LNCAP (cell line): ENCODE results near the gene FLRT1.

Experiments used
- CTCF ChIP-seq: fragments of 450-650 bp; IDR thresholded peaks from 2 replicates; pipeline ENCODE4 v1.5.1; 2017; ENCODE audit warnings: mild to moderate bottlenecking

The FLRT1 gene

DNA sequence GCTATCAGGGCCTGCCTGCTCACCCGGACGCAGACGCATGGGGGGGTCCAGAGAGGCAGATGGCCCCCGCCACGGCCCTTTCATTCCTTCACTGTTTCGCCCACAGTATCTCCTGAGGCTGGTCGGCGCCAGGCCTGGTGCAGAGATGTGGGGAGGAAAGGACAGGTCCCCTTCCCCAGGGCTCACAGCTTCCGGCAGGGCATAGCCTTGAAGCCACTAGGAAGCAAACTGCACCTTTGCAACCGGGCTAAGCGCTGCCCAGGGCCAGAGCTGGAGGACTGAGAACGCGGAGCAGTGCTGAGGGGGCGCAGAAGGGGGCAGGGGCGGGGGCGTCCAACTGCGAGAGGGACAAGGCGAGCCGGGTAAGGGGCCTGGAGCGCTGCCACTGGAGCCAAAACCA is 20.2 kb upstream of the FLRT1 start:
- no peak for TF ChIP-seq CTCF

DNA sequence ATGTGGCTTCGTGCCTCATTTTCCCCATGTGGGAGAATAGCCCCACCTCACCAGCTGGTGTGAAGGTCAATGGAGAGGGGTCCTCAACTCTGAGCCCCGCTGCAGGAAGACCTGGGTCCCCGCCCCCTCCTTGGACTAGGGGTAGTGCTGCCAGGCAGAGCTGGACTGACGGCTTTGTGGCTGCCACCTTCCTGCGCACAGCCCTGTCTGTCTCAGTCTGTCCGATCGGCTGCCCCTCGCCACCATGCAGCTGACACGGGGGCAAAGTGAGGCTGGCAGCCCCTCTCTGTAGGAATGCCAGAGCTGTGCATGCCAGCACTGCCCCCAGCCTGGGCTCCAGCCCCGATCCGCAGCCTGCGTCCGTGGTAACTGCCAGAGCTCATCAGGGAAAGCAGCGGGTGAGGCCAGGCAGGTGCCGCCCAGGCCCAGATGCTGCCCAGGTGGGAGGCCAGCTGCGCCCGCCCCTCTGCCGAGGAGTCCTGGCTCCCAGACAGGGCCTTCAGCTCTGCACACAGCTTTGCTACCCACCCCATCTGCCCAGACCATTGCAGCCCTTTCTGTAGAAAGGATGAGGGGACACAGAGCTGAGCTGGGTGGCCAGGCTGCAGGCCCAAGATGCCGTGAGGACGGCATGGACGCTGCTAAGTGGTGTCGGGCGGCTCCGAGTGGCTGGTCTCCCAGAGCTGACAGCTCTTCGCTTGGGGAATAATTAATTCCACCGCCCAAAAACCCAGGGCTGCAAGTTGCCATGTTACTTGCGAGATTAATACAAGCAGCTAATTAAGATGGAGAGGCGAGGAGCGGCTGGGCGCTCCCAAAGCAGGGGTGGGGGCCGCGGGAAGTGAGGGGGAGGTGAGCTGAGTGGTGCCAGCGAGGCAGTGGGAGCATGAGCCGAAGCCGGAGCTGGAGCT is 19.5 kb upstream of the FLRT1 start:
- TF ChIP-seq CTCF = no peak

DNA sequence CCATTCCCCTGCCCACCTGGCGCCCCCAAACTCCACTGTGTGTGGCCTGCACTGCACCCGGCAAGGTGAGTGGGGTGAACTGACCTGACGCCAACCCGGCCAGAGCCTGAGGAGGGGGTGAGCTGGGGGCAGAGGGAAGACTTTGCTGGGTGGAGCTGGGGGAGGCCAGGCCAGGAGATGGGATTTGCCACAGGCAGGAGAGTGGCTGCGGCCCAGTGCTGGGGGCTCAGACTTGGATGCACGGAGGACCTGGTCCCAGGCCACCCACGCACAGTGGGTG is 17.8 kb upstream of the FLRT1 start:
- TF ChIP-seq CTCF = no peak

- TF ChIP-seq CTCF = no peak
Measured at GRCh38 chr11:64018310-64018709, 17.4 kb upstream of the FLRT1 start.

GRCh38 chr11:64019106-64020037 is 16.4 kb upstream of the FLRT1 start:
- no peak for TF ChIP-seq CTCF

DNA sequence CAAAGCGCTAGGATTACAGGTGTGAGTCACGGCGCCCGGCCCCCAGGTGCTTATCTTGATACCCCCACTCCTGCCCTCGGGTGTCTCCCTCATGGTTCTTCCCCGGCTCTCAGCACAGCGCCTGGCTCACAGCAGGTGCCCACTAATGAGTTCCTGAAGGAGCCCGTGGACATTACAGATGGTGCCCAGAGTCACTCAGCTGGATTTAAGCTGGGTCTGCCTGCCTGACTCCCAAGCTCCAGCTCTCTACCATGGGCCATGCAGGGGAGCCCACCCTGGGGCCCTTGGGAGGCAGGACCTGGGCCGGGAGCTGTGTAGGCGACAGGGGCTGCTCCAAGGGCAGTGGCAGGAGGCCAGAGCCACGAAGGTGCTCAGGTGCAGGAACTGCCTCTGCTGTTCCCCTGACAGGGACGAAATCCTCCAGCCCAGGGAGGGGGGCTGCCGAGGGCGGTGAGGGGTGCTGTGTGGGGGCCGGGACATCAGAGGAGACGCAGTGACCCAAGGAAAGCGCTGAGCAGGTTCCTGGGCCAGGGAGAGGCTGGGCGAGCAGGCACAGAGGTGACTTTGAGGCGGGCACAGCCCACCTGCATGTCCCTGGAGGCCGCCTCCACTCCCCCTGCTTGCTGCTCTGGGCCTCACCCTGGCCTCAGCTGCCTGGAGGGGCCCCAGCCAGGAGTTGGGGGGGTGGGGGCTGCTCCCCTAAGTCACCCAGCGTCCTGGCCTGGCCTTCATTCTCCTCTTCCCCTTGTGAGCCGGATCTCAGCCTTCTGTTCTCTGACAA is 14.6 kb upstream of the FLRT1 start:
- no peak for TF ChIP-seq CTCF

DNA sequence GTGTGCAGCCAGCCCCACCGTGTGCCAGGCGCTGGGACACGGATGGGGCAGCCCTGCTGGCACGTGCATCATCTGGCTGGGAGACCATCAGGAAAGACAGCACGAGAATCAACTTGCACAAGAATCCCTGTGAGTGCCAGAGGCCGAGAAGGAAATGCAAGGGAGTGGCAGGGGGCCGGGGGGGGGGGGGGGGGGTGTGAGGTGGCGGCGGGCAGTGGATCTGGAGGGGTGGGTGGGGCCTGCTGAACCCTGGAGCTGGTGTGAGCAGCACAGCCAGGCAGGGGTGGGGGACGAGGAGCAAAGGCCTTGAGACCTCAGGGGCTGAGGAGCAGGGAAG is 14.0 kb upstream of the FLRT1 start:
- no peak for TF ChIP-seq CTCF
